Measurements from ENCODE around the gene USP37. TPM values are rescaled to one million over a fixed set of nuclear protein-coding genes. Genes with fewer than 3 reads are reported as not detected.
A peak's percentile ranks its signal among the peaks of the same experiment; 100 is the strongest.

Gene USP37
- total and polyA plus RNA-seq, 2 of the 13 experiments (the other 11 are each of a cell fraction or from before 2014, with no cell fraction given): 6.5 to 30.6 TPM

DNA sequence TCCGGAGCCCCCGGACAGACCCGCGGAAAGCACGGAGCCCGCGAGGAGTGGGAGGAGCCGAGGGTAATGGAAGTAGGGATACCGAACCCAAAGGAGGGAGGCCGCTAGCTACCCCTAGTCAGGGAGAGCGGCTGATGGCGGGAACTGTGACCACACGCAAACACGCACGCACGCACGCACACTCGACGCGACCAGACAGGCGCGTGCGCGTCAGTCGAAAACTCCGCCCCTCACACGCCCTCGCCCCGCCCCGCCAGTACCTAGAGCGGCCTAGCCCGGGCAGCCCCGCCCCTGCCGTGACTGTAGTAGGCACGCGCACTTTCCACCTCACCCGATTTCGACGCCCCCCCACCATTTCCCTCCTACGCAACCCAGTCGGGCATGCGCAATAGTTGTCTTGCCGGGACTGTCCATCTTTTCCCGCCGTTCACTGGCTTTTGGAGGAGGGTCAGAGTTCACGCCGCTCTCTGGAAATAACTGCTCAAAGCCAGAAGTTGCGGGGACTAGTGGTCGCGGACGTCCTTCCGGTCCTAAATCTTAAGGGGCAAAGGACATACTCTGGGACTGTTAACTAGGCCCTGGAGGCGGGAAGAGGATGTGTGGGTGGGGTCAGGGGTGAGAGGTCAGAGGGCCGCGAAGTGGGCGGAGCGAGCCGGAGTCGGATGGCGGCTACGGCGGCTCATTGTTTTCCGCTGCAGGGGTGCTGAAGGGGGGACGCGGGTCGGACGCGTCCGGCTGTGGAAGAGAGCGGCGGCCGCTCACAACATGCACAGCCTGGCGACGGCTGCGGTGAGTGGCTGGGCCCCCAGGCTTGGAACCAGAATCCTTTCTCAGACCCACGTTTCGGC is at the start of gene USP37, which contains the start of gene CNOT9 (continued):
- TF ChIP-seq, protein P1, sequence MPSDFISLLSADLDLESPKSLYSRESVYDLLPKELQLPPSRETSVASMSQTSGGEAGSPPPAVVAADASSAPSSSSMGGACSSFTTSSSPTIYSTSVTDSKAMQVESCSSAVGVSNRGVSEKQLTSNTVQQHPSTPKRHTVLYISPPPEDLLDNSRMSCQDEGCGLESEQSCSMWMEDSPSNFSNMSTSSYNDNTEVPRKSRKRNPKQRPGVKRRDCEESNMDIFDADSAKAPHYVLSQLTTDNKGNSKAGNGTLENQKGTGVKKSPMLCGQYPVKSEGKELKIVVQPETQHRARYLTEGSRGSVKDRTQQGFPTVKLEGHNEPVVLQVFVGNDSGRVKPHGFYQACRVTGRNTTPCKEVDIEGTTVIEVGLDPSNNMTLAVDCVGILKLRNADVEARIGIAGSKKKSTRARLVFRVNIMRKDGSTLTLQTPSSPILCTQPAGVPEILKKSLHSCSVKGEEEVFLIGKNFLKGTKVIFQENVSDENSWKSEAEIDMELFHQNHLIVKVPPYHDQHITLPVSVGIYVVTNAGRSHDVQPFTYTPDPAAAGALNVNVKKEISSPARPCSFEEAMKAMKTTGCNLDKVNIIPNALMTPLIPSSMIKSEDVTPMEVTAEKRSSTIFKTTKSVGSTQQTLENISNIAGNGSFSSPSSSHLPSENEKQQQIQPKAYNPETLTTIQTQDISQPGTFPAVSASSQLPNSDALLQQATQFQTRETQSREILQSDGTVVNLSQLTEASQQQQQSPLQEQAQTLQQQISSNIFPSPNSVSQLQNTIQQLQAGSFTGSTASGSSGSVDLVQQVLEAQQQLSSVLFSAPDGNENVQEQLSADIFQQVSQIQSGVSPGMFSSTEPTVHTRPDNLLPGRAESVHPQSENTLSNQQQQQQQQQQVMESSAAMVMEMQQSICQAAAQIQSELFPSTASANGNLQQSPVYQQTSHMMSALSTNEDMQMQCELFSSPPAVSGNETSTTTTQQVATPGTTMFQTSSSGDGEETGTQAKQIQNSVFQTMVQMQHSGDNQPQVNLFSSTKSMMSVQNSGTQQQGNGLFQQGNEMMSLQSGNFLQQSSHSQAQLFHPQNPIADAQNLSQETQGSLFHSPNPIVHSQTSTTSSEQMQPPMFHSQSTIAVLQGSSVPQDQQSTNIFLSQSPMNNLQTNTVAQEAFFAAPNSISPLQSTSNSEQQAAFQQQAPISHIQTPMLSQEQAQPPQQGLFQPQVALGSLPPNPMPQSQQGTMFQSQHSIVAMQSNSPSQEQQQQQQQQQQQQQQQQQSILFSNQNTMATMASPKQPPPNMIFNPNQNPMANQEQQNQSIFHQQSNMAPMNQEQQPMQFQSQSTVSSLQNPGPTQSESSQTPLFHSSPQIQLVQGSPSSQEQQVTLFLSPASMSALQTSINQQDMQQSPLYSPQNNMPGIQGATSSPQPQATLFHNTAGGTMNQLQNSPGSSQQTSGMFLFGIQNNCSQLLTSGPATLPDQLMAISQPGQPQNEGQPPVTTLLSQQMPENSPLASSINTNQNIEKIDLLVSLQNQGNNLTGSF (CRISPR knock-in tag; IDR thresholded peaks at IDR 0.05): peak; percentile 36
- TF ChIP-seq CBFB (CRISPR knock-in tag; IDR thresholded peaks at IDR 0.05): peak; percentile 88
- TF ChIP-seq, protein P2, sequence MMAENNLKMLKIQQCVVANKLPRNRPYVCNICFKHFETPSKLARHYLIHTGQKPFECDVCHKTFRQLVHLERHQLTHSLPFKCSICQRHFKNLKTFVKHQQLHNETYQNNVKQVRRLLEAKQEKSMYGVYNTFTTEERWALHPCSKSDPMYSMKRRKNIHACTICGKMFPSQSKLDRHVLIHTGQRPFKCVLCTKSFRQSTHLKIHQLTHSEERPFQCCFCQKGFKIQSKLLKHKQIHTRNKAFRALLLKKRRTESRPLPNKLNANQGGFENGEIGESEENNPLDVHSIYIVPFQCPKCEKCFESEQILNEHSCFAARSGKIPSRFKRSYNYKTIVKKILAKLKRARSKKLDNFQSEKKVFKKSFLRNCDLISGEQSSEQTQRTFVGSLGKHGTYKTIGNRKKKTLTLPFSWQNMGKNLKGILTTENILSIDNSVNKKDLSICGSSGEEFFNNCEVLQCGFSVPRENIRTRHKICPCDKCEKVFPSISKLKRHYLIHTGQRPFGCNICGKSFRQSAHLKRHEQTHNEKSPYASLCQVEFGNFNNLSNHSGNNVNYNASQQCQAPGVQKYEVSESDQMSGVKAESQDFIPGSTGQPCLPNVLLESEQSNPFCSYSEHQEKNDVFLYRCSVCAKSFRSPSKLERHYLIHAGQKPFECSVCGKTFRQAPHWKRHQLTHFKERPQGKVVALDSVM (CRISPR knock-in tag; IDR thresholded peaks at IDR 0.05): peak; percentile 62
- TF ChIP-seq, protein P3, sequence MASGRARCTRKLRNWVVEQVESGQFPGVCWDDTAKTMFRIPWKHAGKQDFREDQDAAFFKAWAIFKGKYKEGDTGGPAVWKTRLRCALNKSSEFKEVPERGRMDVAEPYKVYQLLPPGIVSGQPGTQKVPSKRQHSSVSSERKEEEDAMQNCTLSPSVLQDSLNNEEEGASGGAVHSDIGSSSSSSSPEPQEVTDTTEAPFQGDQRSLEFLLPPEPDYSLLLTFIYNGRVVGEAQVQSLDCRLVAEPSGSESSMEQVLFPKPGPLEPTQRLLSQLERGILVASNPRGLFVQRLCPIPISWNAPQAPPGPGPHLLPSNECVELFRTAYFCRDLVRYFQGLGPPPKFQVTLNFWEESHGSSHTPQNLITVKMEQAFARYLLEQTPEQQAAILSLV (CRISPR knock-in tag; IDR thresholded peaks at IDR 0.05; ENCODE audit: borderline replicate concordance): peak; percentile 99
- TF ChIP-seq EED (CRISPR knock-in tag; IDR thresholded peaks at IDR 0.05): peak; percentile 90
- peak; percentile 87 for TF ChIP-seq MIER2 (CRISPR knock-in tag; IDR thresholded peaks at IDR 0.05)
- TF ChIP-seq ZBTB38 (CRISPR knock-in tag; IDR thresholded peaks at IDR 0.05): peak; percentile 79
- TF ChIP-seq, protein P4, sequence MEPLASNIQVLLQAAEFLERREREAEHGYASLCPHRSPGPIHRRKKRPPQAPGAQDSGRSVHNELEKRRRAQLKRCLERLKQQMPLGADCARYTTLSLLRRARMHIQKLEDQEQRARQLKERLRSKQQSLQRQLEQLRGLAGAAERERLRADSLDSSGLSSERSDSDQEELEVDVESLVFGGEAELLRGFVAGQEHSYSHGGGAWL (CRISPR knock-in tag; IDR thresholded peaks at IDR 0.05): peak; percentile 63; the same call in 1 of the 2 replicates
- 0 out of 2 replicates have a peak, but pooled peaks have one; percentile 6 for TF ChIP-seq HHEX (CRISPR knock-in tag; IDR thresholded peaks at IDR 0.05)
- peak; percentile 30; the same call in 1 of the 2 replicates for TF ChIP-seq ZNF775 (CRISPR knock-in tag; IDR thresholded peaks at IDR 0.05; ENCODE audit: borderline replicate concordance)
- peak; percentile 93; the same call in 1 of the 2 replicates for TF ChIP-seq ZNF33A (CRISPR knock-in tag; IDR thresholded peaks at IDR 0.05; ENCODE audit: borderline replicate concordance)
- TF ChIP-seq, protein P5, sequence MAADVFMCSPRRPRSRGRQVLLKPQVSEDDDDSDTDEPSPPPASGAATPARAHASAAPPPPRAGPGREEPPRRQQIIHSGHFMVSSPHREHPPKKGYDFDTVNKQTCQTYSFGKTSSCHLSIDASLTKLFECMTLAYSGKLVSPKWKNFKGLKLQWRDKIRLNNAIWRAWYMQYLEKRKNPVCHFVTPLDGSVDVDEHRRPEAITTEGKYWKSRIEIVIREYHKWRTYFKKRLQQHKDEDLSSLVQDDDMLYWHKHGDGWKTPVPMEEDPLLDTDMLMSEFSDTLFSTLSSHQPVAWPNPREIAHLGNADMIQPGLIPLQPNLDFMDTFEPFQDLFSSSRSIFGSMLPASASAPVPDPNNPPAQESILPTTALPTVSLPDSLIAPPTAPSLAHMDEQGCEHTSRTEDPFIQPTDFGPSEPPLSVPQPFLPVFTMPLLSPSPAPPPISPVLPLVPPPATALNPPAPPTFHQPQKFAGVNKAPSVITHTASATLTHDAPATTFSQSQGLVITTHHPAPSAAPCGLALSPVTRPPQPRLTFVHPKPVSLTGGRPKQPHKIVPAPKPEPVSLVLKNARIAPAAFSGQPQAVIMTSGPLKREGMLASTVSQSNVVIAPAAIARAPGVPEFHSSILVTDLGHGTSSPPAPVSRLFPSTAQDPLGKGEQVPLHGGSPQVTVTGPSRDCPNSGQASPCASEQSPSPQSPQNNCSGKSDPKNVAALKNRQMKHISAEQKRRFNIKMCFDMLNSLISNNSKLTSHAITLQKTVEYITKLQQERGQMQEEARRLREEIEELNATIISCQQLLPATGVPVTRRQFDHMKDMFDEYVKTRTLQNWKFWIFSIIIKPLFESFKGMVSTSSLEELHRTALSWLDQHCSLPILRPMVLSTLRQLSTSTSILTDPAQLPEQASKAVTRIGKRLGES (CRISPR knock-in tag; IDR thresholded peaks at IDR 0.05; ENCODE audit: borderline replicate concordance): peak; percentile 75; the same call in 1 of the 2 replicates
- TF ChIP-seq ZNF563 (CRISPR knock-in tag; IDR thresholded peaks at IDR 0.05): peak; percentile 98

Data from HepG2 (cell line).